Measurements from ENCODE around the gene TMCC2.

The TMCC2 gene

DNA sequence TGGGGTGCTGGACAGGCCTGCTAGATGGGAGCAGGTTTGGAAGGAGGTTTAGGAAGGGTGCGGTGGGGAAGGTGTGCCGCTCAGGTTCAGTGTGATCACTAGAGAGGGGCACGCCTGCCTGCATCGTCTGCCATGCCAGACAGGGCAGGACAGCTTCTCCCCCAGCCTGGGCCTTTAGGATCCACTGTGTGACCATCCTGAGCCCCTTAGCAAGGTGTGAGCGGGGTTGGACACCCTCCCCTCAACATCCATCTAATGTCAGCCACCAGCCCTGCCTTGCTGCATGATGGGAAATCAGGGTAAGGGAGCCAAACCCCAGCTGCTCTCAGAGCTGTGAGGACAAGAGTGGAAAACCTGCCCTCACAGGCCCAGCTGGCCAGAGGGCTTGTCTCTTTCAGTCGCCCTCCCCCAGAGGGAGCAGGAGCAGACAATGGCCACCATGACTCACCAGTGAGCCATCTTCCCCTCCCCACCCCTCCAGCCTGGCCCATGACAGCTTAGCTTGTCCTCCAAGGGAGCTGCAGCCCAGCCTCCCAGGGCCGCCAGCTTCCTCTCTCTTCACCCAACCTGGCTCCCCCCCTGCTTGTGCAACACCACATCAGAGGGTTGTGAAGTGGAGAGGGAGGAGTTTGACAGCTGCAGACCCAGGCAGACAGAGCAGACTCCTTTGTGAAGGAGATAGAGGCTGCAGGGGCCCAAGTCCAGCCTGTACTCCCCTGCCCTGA is 56.8 kb downstream of the TMCC2 start:
- H2AK5ac ChIP-seq (ENCODE audit: low read length): peak overlapping the region; percentile 85
- no CpG with 5 or more reads among the region's 7 CpGs for WGBS (ENCODE audit: extremely low coverage, insufficient coverage, insufficient read length)
- DNase-seq: peak; percentile 98 to 99

DNA sequence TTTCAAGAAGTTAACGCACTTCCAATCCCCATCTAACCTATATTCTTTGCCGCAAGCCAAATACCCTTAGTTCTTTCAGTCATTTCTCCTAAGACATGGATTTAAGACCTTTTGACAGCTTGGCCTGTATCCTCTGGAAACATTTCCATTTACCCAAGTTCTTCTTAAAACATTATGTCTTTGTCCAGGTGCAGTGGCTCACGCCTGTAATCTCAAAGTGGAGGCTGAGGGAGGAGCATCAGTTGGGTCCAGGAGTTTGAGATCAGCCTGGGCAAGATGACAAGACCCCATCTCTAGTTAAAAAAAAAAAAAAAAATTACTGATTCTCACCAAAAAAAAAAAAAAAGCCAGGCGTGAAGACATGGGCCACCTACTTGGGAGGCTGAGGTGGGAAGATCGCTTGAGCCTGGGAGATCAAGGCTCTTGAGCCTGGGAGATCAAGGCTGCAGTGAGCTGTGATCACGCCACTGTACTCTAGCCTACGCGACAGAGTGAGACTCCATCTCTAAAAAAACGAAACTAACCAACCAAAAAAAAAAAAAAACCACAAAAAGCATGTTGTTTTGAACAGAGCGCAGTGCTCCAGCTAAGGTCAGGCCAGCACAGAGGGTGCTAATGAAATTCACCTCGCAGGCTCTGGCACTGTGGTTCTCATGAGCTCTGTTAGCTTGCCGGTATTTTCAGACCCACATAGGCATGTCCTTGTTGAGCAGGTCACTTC is 57.8 kb downstream of the TMCC2 start:
- WGBS (ENCODE audit: extremely low coverage, insufficient coverage, insufficient read length): no CpG with 5 or more reads among the region's 12 CpGs
- H4K8ac ChIP-seq (ENCODE audit: low read depth, low read length): peak overlapping the region; percentile 59

More for the DNA sequence above, 56.8 kb downstream of the TMCC2 start:
- Histone ChIP-seq H4K12ac (ENCODE audit: low read depth, low read length) (peak overlapping the region; percentile 46), H4K91ac (ENCODE audit: low read depth, low read length) (peak overlapping the region; percentile 97), H2BK5ac (ENCODE audit: low read depth, low read length, poor library complexity) (peak overlapping the region; percentile 82), H3K4me3 (ENCODE audit: low read depth, low read length) (no peak overlapping the region), H4K8ac (ENCODE audit: low read depth, low read length) (peak overlapping the region; percentile 55), H3K36me3 (ENCODE audit: control insufficient read depth in 1 of 2, insufficient read depth in 2 of 2, low read length in 2 of 2) (no peaks in the 10 kb centered on the region), H3K14ac (ENCODE audit: low read length) (peak overlapping the region; percentile 93), H3K79me2 (ENCODE audit: control insufficient read depth, insufficient read depth, low read length, poor library complexity) (peaks cover 17% of the 10 kb centered on the region), H2BK120ac (ENCODE audit: insufficient read depth, low read length, poor library complexity) (peak overlapping the region; percentile 93), H2BK12ac (ENCODE audit: low read length) (peak overlapping the region; percentile 93), H3K4me1 (ENCODE audit: control insufficient read depth in 1 of 2, insufficient read depth in 2 of 2, low read length in 2 of 2) (peaks cover 38 to 46% of the 10 kb centered on the region in 2 experiments), H3K18ac (ENCODE audit: low read length) (peak overlapping the region; percentile 77), H3K4ac (ENCODE audit: low read depth, low read length) (peak overlapping the region; percentile 83), H2AFZ (ENCODE audit: insufficient read depth, low read length, poor library complexity) (peak overlapping the region; percentile 7), H3K23ac (ENCODE audit: low read length) (no peak overlapping the region), H3K9me3 (ENCODE audit: insufficient read depth, low read depth, low read length) (no peaks in the 10 kb centered on the region), H3K27ac (ENCODE audit: low read depth, low read length) (peak overlapping the region; percentile 94), H3K4me2 (ENCODE audit: low read length) (no peak overlapping the region), H3K79me1 (ENCODE audit: low read length) (peaks cover 44% of the 10 kb centered on the region), H3K9ac (ENCODE audit: low read length) (no peak overlapping the region), H3K27me3 (ENCODE audit: insufficient read depth, low read length) (no peaks in the 10 kb centered on the region)

DNA sequence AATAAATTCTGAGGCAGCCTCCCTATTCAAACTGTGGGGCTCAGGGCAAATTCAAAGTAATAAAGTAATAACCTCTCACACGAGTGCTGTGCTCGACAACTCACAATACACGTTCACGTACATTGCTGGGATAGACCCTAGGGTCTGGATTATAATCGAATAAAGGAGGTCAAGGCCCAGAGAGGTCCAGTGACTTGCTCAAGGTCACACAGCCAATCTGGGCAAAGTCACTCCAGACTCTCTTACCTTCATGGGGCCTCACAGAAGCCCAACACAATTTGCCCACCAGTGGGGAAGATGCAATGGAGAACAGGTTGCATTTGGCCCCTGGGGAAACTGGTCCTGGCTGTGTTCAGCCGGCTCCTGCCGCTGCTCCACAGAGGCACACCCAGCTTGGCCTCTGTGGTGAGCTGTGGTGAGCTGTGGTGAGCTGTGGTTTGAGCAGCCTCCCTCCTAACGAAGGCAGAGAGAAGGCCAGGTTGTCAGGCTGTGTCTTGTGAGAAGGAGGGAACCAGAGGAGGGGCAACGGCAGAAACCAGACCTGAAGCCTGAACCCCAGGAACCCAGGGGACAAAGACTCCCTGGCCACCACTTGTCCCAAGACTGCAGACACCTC is 58.7 kb downstream of the TMCC2 start:
- Histone ChIP-seq H3K18ac (ENCODE audit: low read length) (peak overlapping the region; percentile 79), H2BK12ac (ENCODE audit: low read length) (peak overlapping the region; percentile 90), H2AFZ (ENCODE audit: insufficient read depth, low read length, poor library complexity) (peak overlapping the region; percentile 8), H3K79me2 (ENCODE audit: control insufficient read depth, insufficient read depth, low read length, poor library complexity) (peaks cover 17% of the 10 kb centered on the region), H3K4ac (ENCODE audit: low read depth, low read length) (peak overlapping the region; percentile 66), H3K79me1 (ENCODE audit: low read length) (peaks cover 47% of the 10 kb centered on the region), H3K4me3 (ENCODE audit: low read depth, low read length) (no peak overlapping the region), H3K9me3 (ENCODE audit: insufficient read depth, low read depth, low read length) (no peaks in the 10 kb centered on the region), H3K36me3 (ENCODE audit: control insufficient read depth in 1 of 2, insufficient read depth in 2 of 2, low read length in 2 of 2) (no peaks in the 10 kb centered on the region), H2AK5ac (ENCODE audit: low read length) (peak overlapping the region; percentile 86), H3K14ac (ENCODE audit: low read length) (peak overlapping the region; percentile 78), H2BK120ac (ENCODE audit: insufficient read depth, low read length, poor library complexity) (peak overlapping the region; percentile 73), H3K27ac (ENCODE audit: low read depth, low read length) (peak overlapping the region; percentile 90), H3K23ac (ENCODE audit: low read length) (no peak overlapping the region), H3K27me3 (ENCODE audit: insufficient read depth, low read length) (no peaks in the 10 kb centered on the region), H3K4me2 (ENCODE audit: low read length) (no peak overlapping the region), H4K91ac (ENCODE audit: low read depth, low read length) (peak overlapping the region; percentile 94), H3K4me1 (ENCODE audit: control insufficient read depth in 1 of 2, insufficient read depth in 2 of 2, low read length in 2 of 2) (peaks cover 38 to 46% of the 10 kb centered on the region in 2 experiments), H2BK5ac (ENCODE audit: low read depth, low read length, poor library complexity) (peak overlapping the region; percentile 70), H4K8ac (ENCODE audit: low read depth, low read length) (peak overlapping the region; percentile 69), H4K12ac (ENCODE audit: low read depth, low read length) (peak overlapping the region; percentile 32), H3K9ac (ENCODE audit: low read length) (no peak overlapping the region)
- no peak for DNase-seq
- no CpG with 5 or more reads among the region's 9 CpGs for WGBS (ENCODE audit: extremely low coverage, insufficient coverage, insufficient read length)

More for the DNA sequence above, 57.8 kb downstream of the TMCC2 start:
- Histone ChIP-seq H2BK120ac (ENCODE audit: insufficient read depth, low read length, poor library complexity) (peak overlapping the region; percentile 93), H3K4ac (ENCODE audit: low read depth, low read length) (peak overlapping the region; percentile 66), H3K23ac (ENCODE audit: low read length) (no peak overlapping the region), H3K4me2 (ENCODE audit: low read length) (no peak overlapping the region), H3K9me3 (ENCODE audit: insufficient read depth, low read depth, low read length) (no peaks in the 10 kb centered on the region), H4K12ac (ENCODE audit: low read depth, low read length) (peak overlapping the region; percentile 19), H3K4me1 (ENCODE audit: control insufficient read depth in 1 of 2, insufficient read depth in 2 of 2, low read length in 2 of 2) (peaks cover 38 to 46% of the 10 kb centered on the region in 2 experiments), H3K14ac (ENCODE audit: low read length) (peak overlapping the region; percentile 91), H2BK5ac (ENCODE audit: low read depth, low read length, poor library complexity) (peak overlapping the region; percentile 67), H3K27me3 (ENCODE audit: insufficient read depth, low read length) (no peaks in the 10 kb centered on the region), H3K27ac (ENCODE audit: low read depth, low read length) (peak overlapping the region; percentile 90), H3K4me3 (ENCODE audit: low read depth, low read length) (no peak overlapping the region), H3K18ac (ENCODE audit: low read length) (peak overlapping the region; percentile 92), H3K9ac (ENCODE audit: low read length) (no peak overlapping the region), H2BK12ac (ENCODE audit: low read length) (peak overlapping the region; percentile 96), H3K79me1 (ENCODE audit: low read length) (peaks cover 46% of the 10 kb centered on the region), H4K91ac (ENCODE audit: low read depth, low read length) (peak overlapping the region; percentile 86), H3K36me3 (ENCODE audit: control insufficient read depth in 1 of 2, insufficient read depth in 2 of 2, low read length in 2 of 2) (no peaks in the 10 kb centered on the region), H2AFZ (ENCODE audit: insufficient read depth, low read length, poor library complexity) (no peak overlapping the region), H2AK5ac (ENCODE audit: low read length) (peak overlapping the region; percentile 85), H3K79me2 (ENCODE audit: control insufficient read depth, insufficient read depth, low read length, poor library complexity) (peaks cover 17% of the 10 kb centered on the region)
- no peak for DNase-seq

DNA sequence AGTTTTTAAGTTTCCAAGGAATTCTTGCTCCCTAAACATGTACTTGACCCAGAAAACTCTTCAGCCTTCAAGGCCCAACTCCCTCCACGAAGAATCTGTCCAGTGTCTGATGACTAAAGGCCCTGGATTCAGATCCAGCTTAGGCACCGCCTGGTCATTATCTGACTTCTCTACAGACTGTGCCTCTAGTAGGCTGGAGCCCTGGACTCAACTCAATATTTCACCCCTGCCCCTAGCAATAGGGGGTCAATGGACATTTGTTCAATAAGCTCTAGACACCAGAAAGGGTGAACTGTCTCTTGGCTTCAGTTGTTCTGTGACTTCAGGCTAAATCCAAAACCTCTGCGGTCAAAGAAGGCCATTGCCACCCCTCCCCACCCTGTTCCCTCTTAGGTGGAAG is 59.3 kb downstream of the TMCC2 start:
- Histone ChIP-seq H3K4me2 (ENCODE audit: low read length) (no peak overlapping the region), H4K8ac (ENCODE audit: low read depth, low read length) (peak overlapping the region; percentile 69)

More for the DNA sequence above, 59.3 kb downstream of the TMCC2 start:
- Histone ChIP-seq H2AFZ (ENCODE audit: insufficient read depth, low read length, poor library complexity) (no peak overlapping the region), H3K14ac (ENCODE audit: low read length) (peak overlapping the region; percentile 78), H3K79me1 (ENCODE audit: low read length) (peaks cover 53% of the 10 kb centered on the region), H4K91ac (ENCODE audit: low read depth, low read length) (peak overlapping the region; percentile 94), H3K18ac (ENCODE audit: low read length) (peak overlapping the region; percentile 79), H3K4me1 (ENCODE audit: control insufficient read depth in 1 of 2, insufficient read depth in 2 of 2, low read length in 2 of 2) (peaks cover 44 to 52% of the 10 kb centered on the region in 2 experiments), H3K27me3 (ENCODE audit: insufficient read depth, low read length) (no peaks in the 10 kb centered on the region), H3K36me3 (ENCODE audit: control insufficient read depth in 1 of 2, insufficient read depth in 2 of 2, low read length in 2 of 2) (no peaks in the 10 kb centered on the region), H2BK5ac (ENCODE audit: low read depth, low read length, poor library complexity) (peak overlapping the region; percentile 70), H2AK5ac (ENCODE audit: low read length) (peak overlapping the region; percentile 86), H2BK120ac (ENCODE audit: insufficient read depth, low read length, poor library complexity) (peak overlapping the region; percentile 73), H3K79me2 (ENCODE audit: control insufficient read depth, insufficient read depth, low read length, poor library complexity) (peaks cover 17% of the 10 kb centered on the region), H3K27ac (ENCODE audit: low read depth, low read length) (no peak overlapping the region), H3K9me3 (ENCODE audit: insufficient read depth, low read depth, low read length) (no peaks in the 10 kb centered on the region), H3K23ac (ENCODE audit: low read length) (no peak overlapping the region), H4K12ac (ENCODE audit: low read depth, low read length) (no peak overlapping the region), H3K9ac (ENCODE audit: low read length) (no peak overlapping the region), H3K4ac (ENCODE audit: low read depth, low read length) (peak overlapping the region; percentile 56), H2BK12ac (ENCODE audit: low read length) (peak overlapping the region; percentile 90), H3K4me3 (ENCODE audit: low read depth, low read length) (no peak overlapping the region)
- no peak for DNase-seq
- no CpG with 5 or more reads among the region's 3 CpGs for WGBS (ENCODE audit: extremely low coverage, insufficient coverage, insufficient read length)
